Measurements from ENCODE around the gene BCAT1.
"Not testable (repeated sequence)": the region's sequence is repeated elsewhere in the genome, so short reads cannot be mapped to it uniquely, and the experiment has no call there.

Gene BCAT1

DNA sequence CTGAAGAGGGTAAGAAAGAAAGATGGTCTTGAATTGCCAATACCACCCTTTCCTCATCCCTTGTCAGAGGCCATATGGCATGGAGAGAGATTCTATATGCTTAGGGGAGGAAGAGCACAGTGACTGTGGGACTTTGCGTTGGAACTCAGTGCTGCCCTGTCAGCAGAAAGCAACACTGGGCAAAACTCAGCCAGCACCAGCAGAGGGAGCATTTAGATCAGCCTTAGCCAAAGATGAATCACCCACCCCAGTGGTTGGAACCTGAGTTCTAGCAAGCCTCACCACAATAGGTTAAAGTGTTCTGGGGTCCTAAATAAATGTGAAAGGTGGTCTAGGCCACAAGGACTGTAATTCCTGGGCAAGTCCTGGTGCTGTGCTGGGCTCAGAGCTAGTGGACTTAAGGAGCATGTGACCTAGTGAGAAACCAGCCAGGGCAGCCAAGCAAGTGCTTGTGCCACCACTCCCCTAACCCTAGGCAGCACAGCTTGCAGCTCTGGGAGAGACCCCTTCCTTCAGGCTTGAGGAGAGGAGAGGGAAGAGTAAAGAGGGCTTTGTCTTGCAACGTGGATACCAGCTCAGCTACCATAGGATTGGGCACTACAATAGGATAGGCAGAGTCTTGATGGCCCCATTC lies 11.4 kb upstream of the BCAT1 start:
- DNase-seq: peak in 12 of 56 donors; percentile 2 to 51 (median 12)

GRCh38 chr12:24956351-24956750 lies 7.5 kb upstream of the BCAT1 start:
- not testable (repeated sequence) for DNase-seq

GRCh38 chr12:24955853-24956252 lies 7.0 kb upstream of the BCAT1 start:
- no peak for DNase-seq

DNA sequence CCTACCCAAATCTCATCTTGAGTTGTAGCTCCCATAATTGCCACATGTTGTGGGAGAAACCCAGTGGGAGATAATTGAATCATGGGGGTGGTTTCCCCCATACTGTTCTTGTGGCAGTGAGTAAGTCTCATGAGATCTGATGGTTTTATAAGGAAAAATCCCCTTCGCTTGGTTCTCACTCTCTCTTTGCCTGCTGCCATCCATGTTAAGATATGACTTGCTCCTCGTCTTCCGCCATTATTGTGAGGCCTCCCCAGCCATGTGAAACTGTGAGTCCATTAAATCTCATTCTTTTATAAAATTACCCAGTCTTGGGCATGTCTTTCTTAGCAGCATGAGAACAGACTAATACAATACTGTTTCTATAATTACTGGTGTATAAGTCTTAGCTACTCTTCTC lies 6.5 kb upstream of the BCAT1 start:
- DNase-seq: no peak

GRCh38 chr12:24954261-24954660 lies 5.4 kb upstream of the BCAT1 start:
- DNase-seq: no peak

DNA sequence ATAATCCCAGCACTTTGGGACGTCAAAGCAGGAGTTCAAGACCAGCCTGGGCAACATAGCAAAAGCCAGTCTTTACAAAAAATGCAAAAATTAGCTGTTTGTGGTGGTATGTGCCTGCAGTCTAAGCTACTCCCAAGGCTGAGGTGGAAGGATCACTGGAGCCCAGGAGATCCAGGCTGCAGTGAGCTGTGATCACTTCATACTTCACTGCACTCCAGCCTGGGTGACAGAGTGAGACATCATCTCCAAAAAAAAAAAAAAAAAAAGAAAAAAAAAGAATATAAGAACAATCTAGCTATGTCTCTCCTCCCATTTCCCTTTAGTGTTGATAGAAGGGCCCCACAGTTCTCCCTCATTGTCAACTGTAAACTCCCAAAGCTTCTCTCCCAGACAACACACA lies 3.5 kb upstream of the BCAT1 start:
- no peak for DNase-seq

DNA sequence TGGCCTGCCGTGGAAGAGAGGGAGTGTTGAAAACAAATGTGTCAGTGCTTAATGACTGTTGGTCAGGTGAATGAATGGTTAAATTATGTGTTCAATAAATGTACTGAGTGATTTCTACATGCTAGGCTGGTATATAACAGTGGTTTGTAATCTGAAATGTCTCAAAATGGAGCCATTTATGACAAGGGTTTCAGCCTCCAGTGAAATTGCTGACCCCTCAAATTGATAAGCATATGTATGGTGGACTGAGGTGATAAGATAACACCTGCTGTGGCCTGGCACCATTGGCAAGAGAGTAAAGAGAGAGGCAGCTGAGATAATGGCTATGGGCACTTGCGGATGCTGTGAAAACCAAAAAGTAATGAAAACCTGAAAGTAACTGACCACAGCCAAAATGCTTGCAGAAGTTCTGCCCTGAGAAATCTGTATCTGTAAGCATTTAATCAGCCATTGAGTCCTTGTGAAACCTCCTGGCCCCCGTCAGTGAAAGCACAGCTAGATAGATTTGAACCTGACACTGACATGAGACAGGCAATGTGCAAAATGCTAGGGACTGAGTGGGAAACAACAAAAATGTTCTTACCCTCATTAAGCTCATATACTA lies 1.4 kb upstream of the BCAT1 start:
- DNase-seq: no peak

DNA sequence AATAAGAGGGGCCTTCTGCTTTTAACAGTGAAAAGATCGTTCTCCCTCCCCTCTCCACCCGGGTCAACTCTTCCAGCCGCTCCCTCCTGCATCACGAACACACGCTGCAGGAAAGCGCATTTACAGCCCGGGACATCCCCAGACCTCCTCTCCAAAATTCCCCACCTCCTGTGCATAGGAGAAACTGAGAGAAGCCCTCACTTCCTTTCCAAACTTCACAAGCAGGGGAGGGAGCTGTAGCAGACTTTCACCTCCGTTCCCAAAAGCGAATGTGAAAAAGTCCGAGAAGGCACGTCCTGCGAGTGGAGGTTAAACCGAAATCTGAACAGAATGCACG lies 513 bp downstream of the BCAT1 start:
- DNase-seq: no peak

- no peak for DNase-seq
These were observed 1.1 kb downstream of the BCAT1 start for GRCh38 chr12:24947541-24948419.

DNA sequence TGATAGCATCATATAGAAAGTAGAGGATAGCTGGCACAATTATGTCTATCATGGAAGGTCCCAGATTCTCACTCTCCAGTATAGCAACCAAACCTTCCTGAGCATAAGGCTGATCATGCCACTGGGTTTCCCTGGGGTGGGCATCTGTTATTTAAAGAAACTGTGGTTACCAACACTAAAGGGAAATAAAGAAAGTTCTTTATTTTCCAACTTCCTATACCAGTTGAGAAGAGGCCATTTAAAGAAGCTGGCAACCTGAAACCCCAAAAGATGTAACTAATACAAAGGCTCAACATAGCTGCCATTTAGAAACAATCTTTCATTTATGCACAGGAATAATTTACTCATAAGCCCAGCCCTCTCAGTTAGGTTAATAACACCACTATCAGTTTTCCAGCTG lies 3.1 kb downstream of the BCAT1 start:
- no peak for DNase-seq

- DNase-seq: no peak
These were observed 3.9 kb downstream of the BCAT1 start for GRCh38 chr12:24945039-24945438.

DNA sequence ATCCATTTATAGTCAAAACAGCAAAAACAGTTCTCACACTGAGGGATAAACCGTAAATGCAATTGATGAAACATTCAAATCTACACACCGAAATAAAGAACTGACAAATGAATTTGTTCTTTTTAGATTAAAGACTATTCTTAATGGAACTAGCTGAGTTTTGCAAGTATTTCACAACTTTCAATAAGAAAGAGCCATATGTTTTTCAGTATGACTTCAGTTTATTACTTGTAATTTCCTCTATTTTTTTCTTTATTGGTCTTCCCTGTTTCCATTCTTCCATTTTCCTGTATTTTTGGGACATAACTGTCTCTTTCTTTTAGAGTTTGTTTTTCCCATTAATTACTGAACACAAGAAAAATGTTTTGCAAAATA lies 4.3 kb downstream of the BCAT1 start:
- DNase-seq: no peak

GRCh38 chr12:24943947-24944600 lies 4.8 kb downstream of the BCAT1 start:
- DNase-seq: no peak

GRCh38 chr12:24940157-24940556 lies 8.7 kb downstream of the BCAT1 start:
- DNase-seq: no peak

DNA sequence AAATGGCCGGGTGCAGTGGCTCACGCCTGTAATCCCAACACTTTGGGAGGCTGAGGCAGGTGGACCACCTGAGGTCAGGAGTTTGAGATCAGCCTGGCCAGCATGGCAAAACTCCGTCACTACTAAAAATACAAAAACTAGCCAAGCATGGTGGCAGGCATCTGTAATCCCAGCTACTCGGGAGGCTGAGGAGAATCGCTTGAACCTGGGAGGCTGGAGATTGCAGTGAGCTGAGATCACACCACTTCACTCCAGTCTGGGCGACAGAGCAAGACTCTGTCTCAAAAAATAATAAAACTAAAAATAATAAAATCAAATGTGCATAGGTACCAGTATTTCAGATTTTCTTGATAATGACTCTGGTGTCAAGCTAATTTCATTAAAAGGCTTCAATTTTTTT lies 9.3 kb downstream of the BCAT1 start:
- not testable (repeated sequence) for DNase-seq

GRCh38 chr12:24938341-24938740 lies 10.6 kb downstream of the BCAT1 start:
- DNase-seq: no peak

DNA sequence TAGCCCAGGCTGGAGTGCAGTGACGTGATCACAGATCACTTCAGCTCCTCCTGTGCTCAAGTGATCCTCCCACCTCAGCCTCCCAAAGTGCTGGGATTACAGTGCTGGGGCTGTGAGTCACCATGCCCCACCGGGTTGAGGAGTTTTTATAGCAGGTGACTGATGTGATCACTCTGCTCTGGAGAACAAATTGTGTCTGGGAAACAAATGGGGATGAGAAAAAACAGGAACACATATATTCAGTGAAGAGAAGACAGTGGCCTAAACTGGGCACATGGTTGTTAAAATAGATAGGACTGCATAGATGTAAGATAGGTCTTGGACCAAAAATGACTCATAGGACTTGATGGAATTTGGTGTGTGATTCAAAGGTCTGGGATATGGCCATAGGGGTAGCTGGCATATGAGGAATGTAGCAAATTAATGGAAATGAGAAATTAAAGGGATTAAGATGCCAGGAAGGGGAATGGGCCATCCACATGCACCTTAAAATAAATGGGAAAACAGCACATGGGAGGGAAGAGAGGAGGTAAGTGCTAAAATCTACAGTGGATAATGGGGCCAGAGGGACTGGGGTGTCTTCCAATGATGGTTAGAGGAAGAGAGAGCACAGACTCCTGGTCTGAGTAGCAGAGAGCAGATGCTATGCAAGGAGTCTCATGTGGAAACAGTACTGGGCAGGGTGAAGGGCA lies 11.2 kb downstream of the BCAT1 start:
- no peak for DNase-seq

- DNase-seq: no peak
These were observed 15.1 kb downstream of the BCAT1 start for GRCh38 chr12:24933694-24934407.

DNA sequence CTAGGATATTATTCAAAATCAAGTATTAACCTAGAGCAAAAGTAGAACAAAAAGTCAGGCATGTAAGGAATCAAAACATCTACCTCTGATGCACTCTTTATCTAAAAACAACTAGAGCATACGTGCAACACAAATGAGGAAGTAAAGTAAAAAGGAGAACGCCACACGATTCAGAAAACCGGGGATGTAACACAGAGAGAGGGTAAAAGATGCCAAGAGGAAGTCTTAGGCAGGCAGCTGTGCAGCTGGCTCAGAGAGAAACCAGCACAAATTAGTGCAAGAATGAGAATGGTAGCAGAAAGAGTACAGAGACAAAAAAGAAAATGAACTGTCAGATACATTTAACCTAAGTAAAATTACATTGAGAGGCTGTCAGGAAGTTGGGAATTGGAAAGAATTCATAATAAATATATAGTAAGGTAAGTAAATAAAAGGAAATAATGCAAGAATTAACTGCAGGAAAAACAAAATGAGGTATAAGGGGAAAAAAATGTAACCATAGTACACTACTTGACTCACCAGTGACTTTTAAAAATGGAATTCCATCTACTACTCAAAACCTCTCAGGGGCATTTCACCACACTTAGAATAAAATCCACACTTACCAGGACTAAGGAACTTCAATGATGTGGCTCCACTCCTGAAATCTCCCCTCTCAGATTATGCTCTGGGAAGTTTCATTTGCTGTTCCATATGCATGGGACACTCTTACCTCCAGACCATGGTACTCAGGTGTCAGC lies 17.1 kb downstream of the BCAT1 start:
- DNase-seq: peak in 4 of 56 donors; percentile 10 to 42 (median 20)

GRCh38 chr12:24929953-24930352 lies 18.9 kb downstream of the BCAT1 start:
- no peak for DNase-seq
